GM19372 (cell line): ENCODE results near the gene KRT36.

Experiments used
- ATAC-seq: cut with Tn5 transposase; IDR thresholded peaks from one replicate; pipeline ENCODE4 v1.9.1; 2021; ENCODE audit warnings: mild to moderate bottlenecking, low read depth, moderate library complexity; ENCODE audit not compliant: unreplicated experiment

The KRT36 gene

GRCh38 chr17:41480136-41480535 is 9.6 kb downstream of the KRT36 start:
- ATAC-seq = no peak

GRCh38 chr17:41478237-41478636 is 11.5 kb downstream of the KRT36 start:
- no peak for ATAC-seq

GRCh38 chr17:41476866-41477815 is 12.6 kb downstream of the KRT36 start:
- no peak for ATAC-seq

GRCh38 chr17:41475421-41475820 is 14.3 kb downstream of the KRT36 start:
- no peak for ATAC-seq

GRCh38 chr17:41474863-41475262 is 14.8 kb downstream of the KRT36 start:
- no peak for ATAC-seq

GRCh38 chr17:41468346-41468745 is 21.4 kb downstream of the KRT36 start:
- no peak for ATAC-seq

GRCh38 chr17:41467561-41467960 is 22.1 kb downstream of the KRT36 start:
- no peak for ATAC-seq

- ATAC-seq = no peak
These were observed 22.7 kb downstream of the KRT36 start, which contains the start of gene KRT32 for GRCh38 chr17:41466988-41467387. Gene KRT32 (minus strand): TSS chr17:41467386. CDS start chr17:41467325, 61 bp downstream.

GRCh38 chr17:41464682-41465081 is 25.0 kb downstream of the KRT36 start:
- no peak for ATAC-seq

GRCh38 chr17:41464173-41464572 is 25.5 kb downstream of the KRT36 start:
- ATAC-seq = no peak

- ATAC-seq = no peak
These were observed 26.0 kb downstream of the KRT36 start for GRCh38 chr17:41463746-41464145.

GRCh38 chr17:41462705-41463104 is 27.0 kb downstream of the KRT36 start:
- ATAC-seq = no peak

GRCh38 chr17:41457676-41458075 is 32.0 kb downstream of the KRT36 start:
- ATAC-seq = no peak

- no peak for ATAC-seq
These were observed 33.5 kb downstream of the KRT36 start for GRCh38 chr17:41456204-41456603.

GRCh38 chr17:41455236-41455635 is 34.5 kb downstream of the KRT36 start:
- no peak for ATAC-seq

- ATAC-seq = no peak
These were observed 36.6 kb downstream of the KRT36 start for GRCh38 chr17:41453066-41453465.

- ATAC-seq = no peak
These were observed 37.4 kb downstream of the KRT36 start for GRCh38 chr17:41452281-41452680.

GRCh38 chr17:41451154-41451728 is 38.5 kb downstream of the KRT36 start:
- no peak for ATAC-seq

- no peak for ATAC-seq
These were observed 40.7 kb downstream of the KRT36 start for GRCh38 chr17:41449008-41449407.

GRCh38 chr17:41448506-41448905 is 41.2 kb downstream of the KRT36 start:
- no peak for ATAC-seq

- ATAC-seq = no peak
These were observed 42.9 kb downstream of the KRT36 start for GRCh38 chr17:41446806-41447205.

GRCh38 chr17:41444640-41445039 is 45.1 kb downstream of the KRT36 start:
- no peak for ATAC-seq
